ENCODE measurements around the gene AHDC1.
"Not testable (repeated sequence)": the region's sequence is repeated elsewhere in the genome, so short reads cannot be mapped to it uniquely, and the experiment has no call there.

AHDC1 gene, protein sequence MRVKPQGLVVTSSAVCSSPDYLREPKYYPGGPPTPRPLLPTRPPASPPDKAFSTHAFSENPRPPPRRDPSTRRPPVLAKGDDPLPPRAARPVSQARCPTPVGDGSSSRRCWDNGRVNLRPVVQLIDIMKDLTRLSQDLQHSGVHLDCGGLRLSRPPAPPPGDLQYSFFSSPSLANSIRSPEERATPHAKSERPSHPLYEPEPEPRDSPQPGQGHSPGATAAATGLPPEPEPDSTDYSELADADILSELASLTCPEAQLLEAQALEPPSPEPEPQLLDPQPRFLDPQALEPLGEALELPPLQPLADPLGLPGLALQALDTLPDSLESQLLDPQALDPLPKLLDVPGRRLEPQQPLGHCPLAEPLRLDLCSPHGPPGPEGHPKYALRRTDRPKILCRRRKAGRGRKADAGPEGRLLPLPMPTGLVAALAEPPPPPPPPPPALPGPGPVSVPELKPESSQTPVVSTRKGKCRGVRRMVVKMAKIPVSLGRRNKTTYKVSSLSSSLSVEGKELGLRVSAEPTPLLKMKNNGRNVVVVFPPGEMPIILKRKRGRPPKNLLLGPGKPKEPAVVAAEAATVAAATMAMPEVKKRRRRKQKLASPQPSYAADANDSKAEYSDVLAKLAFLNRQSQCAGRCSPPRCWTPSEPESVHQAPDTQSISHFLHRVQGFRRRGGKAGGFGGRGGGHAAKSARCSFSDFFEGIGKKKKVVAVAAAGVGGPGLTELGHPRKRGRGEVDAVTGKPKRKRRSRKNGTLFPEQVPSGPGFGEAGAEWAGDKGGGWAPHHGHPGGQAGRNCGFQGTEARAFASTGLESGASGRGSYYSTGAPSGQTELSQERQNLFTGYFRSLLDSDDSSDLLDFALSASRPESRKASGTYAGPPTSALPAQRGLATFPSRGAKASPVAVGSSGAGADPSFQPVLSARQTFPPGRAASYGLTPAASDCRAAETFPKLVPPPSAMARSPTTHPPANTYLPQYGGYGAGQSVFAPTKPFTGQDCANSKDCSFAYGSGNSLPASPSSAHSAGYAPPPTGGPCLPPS (N-terminal part only)

DNA sequence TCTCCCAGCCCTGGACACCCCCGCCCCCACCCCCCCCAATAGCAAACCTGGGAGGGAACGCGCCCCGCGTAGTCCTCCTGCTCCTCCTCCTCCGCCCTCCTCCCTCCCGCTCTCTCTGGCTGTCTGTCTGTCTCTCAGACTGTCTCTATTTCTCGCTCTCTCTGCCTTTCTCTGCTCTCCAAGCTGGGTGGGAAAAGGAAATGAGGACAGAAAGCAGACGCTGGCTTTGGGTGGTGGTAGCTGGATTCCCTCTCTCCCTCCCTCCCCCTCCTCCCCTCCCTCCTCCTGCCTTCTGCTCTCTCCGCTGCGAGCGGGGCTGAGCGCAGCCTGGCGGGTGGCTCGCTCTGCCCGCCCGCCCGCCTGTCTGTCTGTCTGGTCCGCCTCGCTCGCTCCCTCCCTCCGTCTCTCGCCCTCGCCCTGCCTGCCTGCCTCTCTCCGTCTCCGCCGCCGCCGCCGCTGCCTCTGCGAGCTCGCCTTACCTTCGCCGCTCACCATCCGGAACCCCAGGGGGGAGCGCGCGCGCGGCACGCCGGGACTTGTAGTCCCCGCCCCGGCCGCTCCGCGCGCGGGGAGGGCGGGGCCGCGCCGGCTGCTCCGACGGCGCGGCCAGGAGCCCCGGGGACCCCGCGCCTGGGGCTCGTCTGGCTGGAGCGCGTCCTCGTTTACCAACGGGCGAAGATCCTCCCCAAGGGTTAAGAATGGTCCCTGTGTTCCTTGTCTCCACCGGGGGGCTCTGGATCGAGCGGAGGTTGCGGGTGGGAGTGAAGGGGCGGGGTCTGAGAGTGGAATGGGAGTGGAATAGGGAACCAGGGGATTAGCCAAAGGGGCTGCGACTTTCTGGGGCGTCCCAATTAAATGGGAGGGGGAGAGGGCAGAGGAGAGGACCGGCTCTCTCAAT is at the start of gene AHDC1:
Gene AHDC1, minus strand, starts transcription at position 464 of the 898 bp plus-strand sequence. CDS start 52,029 bp downstream, outside the sequence.
- peak; percentile 91 to 92 for DNase-seq

DNA sequence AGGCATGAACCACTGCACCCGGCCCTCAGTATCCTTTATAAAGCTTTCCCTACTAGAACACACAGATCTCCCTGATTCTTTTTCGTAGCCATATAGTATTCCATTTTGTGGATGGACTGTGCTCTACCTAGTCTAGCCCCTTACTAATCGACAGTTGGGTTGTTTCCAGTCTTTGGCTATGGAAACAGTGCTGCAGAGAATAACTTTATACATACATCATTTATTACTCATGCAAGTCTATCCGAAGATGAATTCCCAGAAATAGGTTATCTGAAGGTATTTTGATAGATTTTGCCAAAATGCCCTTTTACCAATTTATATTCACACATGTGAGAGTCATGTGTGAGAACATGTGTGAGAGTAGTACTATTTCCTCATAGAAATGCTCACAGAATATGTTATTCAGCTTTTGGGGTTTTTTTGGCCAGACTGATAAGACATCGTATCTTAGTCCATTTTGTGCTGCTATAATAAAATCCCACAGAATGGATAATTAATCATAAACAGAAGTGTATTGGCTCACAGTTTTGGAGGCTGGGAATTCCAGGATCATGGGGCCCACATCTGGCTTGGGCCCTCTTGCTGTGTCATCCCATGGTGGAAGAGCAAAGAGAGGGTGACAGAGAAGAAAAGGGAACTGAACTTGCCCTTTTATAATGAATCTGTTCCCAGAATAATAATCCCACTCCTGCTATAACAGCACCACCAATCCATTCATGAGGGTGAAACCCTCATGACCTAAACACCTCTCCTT is 48.3 kb upstream of the AHDC1 start:
- DNase-seq = no peak

DNA sequence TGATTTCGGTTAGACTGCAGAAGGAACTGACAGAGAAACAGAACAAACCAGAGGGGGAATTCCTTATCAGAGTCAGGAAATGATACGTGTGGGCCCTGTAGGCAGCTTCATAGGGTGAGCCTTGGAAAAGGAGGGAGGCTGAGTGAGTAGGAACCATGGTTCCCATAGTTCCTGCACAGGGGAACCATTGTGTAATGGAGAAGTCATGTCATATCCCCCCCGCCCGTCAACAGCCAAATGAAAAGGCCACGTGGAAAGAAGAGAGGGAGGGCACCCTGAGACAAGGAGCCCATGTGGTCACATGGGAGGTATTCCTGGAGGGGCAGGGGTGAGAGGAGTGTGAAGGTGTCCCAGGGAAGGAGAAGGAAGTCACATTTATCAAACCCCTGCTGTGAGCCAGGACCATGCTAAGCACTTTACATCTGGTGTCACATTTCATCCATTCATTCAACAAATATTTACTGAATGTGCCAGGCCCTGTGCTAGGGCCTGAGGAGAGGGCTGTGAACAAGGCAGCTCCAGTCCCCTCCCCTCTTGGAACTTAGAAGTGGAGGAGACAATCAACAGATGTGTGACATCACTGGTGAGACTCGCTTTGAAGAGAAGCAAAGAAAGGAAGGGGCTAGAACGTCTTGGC is 46.7 kb upstream of the AHDC1 start:
- no peak for DNase-seq

DNA sequence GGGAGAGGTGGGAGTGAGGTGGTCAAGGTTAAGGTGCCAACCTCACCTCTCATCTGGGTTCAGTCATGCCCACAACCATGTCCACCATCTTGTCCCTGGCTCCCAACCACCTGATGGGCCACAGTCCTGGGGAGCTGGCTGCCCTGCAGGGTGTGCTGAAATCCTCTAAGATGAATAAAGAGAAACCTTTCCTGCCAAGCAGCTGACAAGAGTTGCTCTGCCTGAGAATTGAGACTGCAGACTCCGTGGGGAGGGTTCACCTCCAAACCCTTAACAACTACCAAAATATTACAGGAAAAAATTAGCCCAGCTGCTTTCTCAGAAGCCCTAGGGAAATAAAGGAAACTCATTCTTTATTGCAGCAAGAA is 46.2 kb upstream of the AHDC1 start:
- no peak for DNase-seq

DNA sequence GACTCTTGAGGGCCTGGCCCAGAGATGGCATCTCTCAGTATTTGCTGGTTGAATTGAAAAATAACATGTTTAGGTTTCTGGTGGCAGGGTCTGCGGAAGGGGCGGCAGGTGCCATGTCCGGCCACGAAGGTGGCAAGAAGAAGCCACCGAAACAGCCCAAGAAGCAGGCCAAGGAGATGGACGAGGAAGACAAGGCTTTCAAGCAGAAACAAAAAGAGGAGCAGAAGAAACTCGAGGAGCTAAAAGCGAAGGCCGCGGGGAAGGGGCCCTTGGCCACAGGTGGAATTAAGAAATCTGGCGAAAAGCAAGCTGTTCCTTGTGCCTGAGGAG is 45.3 kb upstream of the AHDC1 start:
- no peak for DNase-seq

DNA sequence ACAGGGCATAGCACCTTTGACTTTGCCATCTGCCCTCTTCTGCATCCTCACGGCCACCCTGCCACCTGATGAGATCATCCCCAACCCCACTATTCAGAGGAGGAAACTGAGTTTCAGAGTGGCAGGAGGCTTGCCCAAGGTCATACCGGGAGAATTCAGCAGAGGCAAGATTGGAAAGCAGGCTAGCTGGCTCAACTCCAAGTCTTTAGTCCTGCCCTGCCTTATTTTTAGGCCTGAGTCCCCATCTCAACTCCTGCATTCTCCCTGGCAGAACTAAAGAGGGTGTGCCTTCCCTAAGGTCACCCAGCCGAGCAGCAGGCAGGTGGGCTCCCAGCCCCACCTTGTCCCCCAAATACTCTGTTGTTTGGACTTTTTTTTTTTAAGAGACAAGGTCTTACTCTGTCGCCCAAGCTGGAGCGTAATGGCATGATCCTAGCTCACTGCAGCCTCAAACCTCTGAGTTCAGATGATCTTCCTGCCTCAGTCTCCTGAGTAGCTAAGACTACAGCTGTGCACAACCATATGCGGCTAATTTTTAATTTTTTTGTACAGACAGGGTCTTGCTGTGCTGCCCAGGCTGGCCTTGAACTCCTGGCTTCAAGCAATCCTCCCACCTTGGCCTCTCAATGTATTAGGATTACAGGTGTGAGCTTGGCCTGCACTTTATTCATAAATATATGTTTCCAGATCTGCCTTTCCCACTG is 44.8 kb upstream of the AHDC1 start:
- DNase-seq = no peak

DNA sequence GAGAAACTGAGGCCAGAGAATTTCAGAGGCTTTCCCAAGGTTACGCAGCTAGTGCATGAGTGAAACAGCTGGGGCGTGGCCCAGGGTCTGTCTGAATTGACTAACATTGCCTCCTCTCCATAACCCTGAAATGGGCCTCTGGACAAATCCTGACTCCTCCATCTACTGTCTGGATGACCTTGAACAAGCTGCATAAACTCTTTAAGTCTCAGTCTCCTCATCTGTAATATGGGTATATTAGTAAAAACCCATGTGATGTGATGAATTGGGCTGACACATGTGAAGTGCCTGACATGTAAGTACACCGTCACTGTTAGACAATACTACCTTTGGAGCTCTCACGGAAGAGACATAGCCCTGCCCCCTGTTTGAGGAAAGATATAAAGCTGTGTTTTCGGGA is 43.4 kb upstream of the AHDC1 start:
- no peak for DNase-seq

DNA sequence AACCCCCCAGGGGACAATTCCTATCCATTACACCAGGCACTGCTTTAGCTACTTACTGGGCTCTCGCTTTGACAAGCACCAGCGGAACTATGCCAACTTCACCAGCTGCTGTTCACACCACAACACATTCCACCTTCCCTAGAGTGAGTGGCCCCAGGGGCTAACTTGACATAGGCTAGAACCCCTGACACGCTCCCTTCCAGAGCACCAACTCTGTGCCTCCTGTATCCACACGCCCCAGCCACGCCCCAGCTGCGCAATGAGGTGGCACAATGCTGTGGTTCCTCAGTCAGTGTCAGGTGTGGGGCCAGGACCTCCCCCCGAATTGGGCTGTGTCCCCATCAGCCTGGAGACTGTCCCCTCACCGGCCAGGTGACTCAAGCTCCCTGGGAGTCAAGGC is 42.7 kb upstream of the AHDC1 start:
- no peak for DNase-seq

DNA sequence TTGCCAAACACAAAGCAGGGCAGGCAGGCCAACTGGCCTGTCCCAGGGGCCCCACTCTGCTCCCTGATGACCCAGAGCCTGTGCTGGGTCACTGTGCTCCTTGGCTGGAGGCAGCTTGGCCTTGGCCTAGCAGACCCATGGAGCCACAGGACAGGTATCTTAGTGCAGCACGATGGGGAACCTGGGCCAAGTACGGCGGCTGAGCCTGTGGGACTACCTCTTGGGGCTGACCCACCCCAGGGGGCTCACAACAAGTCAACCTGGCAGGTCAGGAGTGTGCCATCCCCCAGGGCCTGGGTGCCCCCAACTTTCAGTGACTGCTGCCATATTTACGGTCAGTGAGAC is 41.1 kb upstream of the AHDC1 start:
- DNase-seq = no peak

DNA sequence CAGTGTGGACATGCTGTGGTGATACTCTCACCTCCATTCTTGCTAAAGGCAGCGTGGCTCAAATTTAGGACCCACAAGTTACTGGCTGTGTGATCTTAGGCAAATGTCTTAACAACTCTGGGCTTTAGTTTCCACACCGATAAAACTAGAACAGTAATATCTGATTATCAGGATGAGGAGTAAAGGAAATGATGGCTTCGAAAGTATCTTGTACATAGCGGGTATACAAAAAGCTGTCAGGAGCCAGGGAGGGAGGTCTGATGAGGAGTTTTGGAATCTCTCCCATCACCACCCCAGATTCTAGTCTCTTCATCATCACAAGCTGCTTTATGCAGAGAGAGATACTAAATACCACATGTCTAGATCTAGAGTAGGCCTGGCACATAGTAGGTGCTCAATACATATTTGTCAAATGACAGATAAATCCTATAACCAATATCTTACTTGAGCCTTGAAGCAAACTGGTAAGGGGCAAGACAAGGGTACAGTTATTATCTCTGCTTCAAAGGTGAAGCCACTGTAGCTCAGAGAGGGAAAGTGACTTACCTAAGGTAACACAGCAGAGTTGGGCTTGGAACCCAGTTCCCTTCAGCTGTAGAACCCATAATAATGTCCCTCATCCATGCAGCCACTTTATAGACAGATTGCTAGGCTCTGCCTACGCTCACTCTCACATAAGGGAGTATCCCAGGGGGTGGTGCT is 40.6 kb upstream of the AHDC1 start:
- no peak for DNase-seq

DNA sequence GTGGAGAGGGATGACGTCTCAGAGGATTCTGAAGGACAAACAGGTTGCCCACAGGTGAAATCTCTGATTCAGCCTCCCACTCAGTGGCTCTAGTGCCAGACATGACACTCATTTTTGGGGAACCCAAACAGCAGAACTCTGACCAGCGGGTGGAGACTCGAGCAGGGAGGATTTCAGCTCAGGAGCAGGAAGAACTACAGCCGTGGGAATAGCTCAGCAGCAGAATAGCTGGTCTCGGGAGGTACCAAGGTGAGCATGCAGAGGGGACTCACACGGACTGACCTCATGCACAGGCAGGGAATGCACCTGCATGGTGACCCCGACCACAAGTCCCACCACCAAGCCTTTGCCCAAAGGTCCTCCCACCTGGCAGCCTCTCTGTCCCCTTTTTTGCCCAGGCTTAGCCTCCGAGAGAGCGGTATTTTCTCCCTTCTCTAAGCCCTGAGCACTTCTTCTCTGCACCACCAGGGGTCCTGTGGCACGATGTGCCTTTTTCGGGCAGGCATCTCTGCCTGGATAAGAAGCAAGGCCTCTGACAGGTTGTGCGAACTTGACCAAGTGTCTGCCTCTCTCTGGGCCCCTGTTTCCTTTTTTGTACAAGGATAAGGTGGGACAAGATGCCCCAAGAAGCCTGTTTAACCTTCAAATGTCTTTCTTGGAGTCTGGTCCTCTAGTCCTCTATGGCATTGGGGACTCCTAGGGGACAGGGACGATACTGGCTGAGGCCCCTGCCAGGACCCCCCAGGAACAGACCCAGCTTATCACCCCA is 39.8 kb upstream of the AHDC1 start:
- peak; percentile 72 to 76 for DNase-seq

DNA sequence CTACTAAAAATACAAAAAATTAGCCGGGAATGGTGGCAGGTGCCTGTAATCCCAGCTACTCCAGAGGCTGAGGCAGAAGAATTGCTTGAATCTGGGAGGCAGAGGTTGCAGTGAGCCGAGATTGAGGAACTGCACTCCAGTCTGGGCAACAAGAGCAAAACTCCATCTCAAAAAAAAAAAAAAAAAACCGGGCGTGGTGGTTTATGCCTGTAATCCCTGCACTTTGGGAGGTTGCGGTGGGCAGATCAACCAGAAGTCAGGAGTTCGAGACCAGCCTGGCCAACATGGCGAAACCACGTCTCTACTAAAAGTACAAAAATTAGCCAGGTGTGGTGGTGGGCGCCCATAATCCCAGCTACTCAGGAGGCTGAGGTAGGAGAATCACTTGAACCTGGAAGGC is 36.6 kb upstream of the AHDC1 start:
- DNase-seq = not testable (repeated sequence)

DNA sequence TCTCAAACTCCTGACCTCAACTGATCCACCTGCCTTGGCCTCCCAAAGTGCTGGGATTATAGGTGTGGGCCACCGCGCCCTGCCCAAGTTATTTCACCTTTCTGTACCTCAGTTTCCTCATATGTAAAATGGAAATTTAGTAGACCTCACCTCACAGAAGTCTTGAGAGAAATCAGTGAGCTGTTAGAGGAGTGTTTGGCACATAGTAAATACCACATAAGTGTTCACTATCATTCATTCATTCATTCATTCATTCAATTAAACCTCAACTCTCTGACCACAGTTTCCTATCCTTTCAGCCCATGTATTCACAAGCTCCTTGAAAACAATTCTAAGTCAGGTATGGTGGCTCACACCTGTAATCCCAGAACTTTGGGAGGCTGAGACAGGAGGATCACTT is 34.9 kb upstream of the AHDC1 start:
- DNase-seq = no peak

DNA sequence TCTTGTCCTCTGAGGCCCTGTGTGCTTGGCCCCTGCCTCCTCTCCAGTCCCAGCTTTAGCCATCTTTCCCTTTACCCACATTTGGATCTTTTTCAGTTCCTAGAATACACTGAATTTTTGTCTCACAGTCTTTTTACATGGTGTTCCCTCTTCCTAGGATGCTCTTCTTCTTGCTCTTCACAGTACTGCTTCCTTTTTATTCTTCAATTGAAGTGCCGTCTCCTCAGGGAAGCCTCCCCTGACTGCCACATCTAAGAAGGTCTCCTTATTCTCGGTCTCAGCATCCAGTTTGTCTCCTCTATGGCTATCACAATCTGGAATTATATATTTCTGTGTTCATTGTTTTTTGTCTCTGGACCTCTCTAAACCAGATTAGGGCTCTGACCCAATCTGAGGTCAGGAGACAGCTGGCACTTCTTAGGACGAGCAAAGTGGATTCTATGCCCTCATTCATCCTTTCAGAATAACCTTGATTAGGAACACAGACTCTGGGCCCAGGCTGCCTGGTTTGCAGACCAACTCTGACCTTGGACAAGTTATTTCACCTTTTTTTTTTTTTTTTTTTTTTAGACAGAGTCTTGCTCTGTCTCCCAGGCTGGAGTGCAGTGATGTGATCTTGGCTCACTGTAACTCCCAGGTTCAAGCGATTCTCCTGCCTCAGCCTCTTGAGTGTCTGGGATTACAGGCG is 34.2 kb upstream of the AHDC1 start:
- DNase-seq = no peak

DNA sequence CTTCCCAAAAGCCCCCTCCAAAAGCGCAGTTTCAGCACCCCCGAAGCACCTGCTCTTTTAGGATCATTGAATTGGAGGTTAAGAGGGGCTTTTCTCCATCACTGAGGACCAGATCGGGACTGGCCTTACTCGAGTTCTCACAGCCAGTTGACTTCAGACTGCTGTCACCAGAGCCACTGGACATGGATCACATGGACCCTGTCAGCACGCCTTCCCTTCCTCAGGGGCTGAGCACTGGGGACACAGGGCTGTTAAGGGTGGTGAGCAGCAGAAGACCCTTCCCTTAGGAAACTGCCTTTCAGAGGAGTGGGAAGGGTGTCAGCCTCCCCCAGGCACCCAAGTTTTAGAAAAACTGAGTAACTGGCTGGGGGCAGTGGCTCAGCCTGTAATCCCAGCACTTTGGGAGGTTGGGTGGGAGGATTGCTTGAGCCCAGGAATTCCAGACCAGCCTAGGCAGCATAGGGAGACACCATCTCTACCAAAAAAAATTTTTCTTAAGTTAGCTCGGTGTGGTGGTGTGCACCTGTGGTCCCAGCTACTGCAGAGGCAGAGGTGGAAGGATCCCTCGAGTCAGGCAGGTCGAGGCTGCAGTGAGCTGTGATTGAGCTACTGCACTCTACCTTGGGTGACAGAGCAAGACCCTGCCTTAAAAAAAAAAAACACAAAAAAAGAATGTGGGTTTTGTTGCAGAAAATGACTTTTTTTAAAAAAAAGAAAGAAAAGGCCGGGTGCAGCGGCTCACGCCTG is 31.6 kb upstream of the AHDC1 start:
- no peak for DNase-seq

DNA sequence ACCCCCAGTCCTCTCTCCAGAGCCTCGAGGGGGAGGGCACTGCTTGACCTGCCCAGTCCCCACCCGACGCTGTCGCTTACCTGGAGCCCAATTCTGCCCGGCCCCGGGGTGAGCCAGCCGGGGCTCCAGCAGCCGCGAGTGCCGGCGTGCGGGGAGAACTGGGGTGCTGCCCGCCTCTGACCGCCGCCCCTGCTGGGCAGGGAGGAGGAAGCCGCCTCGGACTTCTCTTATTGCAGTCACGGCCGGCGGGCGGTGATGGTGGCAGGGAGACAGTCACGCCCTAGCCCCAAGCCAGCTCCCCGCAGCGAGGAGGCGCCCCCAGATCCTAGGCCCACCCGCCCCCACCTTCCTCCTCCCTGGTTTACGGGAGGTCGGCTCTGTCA is 31.0 kb upstream of the AHDC1 start, which contains the start of gene FGR:
Gene FGR, minus strand, starts transcription at position 201 of the 383 bp plus-strand sequence. CDS start 11,269 bp downstream, outside the sequence.
- no peak for DNase-seq

DNA sequence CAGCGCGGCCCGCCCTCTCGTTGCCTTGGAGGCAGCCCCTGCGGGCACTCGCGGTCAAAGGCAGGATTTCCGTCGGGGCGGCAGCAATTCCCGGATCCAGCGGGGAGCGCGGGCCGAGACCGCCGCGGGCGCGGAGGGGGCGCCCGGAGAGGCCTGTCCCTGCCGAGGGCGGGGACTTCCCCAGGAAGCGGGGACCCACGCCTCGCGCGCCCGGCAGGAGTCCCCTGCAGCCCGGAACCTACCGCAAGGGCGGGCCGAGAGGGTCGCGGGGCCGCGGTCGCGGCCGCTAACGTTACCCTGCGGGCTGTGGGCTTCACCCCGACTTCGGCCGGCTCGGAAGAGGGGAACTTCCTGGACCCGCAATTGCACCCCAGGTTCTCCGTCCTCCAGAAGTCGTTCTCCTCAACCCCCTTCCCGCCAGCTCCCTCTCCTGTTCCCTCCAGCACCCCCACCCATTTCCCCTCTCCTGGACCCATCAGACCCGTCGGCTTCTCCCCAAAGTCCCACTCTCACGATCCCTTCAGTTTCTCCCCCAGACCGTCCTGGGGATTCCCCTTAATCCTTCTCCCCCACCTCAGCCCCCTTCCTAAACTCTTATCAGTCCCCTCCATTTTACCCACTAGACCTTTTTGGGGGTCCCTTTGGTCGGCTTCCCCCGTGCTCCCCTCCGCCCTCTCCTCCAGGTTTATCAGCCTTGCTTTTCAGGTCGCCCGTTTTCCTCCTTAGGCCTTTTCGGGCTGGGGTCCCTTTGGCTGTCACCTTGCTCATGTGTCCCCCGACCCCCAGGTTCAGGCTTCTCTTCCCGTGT is 30.4 kb upstream of the AHDC1 start:
- DNase-seq = peak in 1 of 2 experiments; percentile 45

All from activated CD4-positive, alpha-beta T cell treated with anti-CD3 and anti-CD28 coated beads, Interleukin-2, amount 50 U/mL, for 48 hours (primary cell).